GM18868 (cell line): Measurements from ENCODE around the gene TUBA4B.

Experiments used
- ATAC-seq: cut with Tn5 transposase; IDR thresholded peaks from one replicate; pipeline ENCODE4 v1.9.1; 2021; ENCODE audit warnings: mild to moderate bottlenecking, moderate library complexity; ENCODE audit not compliant: unreplicated experiment

TUBA4B gene

DNA sequence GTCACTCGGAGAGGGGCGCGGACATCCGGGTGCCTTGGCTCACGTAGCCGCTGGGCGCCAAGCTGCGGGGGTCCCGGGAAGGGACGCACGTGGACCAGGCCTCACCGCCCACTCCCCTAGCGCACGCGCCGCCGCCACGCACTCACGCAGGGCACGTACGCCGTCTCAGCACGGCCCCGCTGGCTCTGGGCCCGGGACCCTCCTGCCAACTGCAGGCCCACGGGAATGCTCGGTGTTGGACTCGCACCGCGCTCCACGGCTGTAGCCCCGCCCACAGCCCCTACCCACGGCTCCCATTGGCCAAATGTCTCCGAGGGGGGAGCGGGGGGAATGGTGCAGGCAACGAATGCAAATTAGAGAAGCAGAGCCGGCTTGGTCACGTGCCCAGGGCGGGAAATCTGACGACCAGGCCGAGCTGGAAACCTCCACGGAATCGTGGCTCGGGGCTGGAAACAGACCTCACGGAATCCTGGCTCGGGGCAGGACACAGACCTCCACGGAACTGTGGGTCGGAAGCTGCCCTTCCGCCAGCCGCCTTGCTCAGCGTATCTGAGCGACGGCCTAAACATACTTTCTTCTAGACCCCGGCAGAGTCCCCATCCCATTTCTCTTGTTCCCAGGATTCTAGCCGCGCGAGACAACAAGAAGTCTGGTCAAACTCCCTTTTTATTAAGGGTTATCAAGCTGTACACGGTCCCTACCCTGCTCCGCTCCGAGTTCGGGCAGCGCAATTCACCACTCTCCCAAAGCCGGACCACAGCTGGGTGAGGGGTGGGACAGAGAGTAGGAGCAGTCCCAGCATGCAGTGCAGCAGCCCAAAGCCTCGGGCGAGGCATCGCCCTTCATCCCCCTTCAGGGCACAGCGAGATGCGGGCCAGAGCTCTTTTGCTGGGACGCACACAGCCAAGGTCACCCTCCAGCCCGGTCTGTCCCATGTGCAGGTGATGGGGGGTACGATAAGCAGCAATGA is 34.0 kb upstream of the TUBA4B start, which contains the start of gene ABCB6:
Gene ABCB6 (minus strand): TSS at position 227 of the 970 bp plus-strand sequence. CDS start 285 bp downstream, outside the sequence.
- ATAC-seq: peak; percentile 75

DNA sequence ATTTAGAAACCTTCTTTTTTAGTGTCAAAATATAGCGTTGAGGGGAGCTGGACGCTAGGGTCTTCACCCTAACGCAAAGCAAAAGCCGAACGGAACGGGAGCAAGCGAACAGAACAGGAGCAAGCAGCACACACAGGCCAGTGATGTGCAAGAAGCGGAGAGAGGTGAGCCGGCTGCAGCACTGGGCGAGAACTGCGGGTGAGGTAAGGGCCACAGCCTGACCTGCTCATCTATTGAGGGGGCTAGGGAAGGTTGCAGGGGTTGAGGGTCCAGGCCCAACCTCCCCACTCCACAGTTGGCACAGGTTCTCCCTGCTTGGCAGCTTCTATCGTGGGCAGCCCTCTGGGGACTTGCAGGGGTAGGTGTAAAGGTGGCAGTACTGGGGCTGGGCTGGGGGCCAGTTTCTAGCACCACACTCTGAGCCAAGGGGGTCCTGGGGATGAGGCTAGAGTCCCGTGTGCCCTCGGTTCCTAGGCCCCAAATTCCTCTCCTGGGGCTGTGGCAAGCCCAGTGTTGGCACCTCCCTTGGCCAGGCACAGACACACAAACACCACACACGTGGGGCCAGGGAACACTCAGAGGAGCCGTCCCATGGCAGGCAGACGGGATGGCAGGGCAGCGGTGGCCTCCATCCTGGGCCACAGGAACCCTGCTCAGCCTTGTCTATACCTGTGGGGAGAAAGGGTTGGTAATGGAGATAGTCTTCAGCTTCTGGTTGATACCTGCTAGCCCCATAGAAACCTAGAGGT is 33.1 kb upstream of the TUBA4B start:
- no peak for ATAC-seq

DNA sequence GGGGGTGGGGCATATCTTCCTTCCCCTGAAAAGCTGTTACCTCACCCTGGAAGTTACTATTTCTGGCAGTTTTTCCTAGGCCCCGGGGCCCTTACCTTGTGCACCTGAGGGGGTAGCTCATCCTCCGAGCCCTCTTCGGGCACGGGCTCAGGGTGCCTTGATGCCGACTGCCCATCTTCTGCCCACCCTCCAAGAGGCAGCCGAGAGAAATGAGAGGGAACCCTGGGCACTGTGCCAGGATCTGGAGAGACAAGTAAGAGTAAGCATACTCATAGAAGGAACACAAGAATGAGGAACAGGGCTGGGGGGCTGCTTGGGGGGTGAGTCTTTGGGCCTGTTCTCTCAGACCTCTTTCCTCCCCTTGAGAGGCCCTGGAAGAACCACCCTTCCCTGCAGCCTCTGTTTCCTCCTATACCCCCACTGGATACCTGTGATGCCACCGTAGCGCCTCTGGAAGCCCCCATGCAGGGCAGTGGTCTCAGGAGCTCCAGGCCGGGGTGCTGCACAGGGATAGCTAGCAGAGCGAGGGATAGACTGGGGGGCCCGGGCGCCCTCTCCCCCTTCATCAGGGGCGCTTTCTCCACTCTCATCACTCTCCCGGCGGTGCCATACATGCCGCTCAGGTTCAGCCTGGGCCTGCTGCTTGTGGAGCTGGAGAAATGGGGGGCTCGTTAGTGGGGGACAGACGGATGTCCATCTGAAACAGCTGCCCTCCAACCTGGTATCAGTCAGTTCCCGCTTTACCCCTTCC is 32.2 kb upstream of the TUBA4B start:
- no peak for ATAC-seq

DNA sequence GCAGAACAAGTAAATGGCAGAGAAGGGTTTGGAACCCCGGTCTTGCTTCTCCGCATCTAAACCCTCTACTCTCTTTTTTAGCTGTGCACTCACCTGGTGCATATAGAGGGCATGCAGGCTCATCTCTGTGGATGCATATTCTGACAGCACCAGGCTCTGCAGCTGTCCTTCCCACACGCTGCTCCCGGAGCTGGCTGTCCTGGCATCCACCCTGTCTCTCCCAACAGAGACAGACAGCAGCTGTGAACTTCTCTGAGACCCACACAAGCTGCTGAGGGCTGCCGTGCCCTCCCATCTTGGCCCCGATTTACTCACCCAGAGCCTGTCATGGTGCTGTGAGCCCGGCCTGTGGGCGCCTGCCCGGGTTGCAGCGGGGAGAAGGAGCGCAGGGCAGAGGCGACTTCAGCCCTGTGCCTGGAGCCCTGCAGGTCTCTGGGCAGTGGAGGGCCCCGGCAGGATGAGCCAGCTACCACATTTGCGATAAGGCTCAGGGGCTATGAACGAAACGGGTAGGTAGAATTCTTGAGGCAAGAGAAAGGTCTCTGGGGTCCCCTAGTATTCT is 31.0 kb upstream of the TUBA4B start:
- no peak for ATAC-seq

DNA sequence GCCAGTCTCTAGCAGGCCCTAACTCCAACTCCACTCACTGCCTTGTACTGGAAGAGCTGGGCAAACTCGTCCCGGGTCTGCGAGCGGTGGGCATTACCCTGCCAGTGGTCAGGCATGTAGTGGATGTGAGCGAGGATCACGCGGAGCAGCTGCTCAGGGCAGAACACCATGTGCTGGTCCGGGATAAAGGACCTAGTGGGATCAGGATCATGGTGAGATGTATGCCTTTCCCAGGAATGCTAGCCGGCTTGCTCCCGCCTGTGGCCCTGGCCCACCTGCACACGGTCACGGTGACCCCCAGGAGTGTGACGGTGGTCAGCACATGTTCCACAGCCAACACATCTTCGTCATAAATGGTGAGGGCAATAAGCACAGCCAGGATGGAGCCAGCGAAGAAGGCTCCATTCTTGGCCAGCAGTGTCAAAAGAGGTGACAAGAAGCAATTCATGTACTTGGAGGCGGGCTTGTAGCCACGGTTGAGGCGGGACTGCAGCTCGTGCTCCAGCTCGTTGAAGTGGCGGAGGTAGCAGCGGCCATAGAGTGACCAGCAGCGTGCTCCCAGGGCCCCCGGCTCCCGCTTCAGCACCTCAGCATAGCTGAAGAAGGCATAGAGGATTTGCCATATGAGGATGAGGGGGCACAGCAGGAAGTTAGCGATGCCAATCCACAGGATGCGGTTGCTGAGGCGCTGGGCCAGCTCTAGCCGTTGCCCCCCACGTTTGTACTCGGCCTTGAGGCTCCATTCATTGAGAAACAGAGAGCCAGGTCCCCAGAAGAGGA is 29.0 kb upstream of the TUBA4B start:
- ATAC-seq: no peak

DNA sequence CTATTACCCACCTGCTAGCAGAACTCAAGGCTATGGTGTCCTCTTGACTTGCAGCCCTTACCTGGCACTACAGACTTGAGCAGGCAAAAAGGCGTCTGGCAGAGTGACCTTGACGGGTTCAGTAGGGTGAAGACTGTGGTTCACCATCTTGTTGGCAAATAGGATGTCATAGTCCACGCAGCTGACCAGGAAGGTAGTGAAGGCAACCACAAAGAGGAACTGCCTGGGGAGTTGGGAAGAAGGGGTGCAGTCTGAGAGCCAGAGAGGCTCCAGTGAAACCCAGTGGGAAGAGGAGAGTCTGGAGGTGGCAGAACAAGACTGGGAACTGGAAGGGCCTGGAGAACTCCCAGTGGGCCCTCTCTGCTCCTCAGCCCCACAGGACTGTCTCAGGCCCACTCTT is 27.7 kb upstream of the TUBA4B start:
- no peak for ATAC-seq

DNA sequence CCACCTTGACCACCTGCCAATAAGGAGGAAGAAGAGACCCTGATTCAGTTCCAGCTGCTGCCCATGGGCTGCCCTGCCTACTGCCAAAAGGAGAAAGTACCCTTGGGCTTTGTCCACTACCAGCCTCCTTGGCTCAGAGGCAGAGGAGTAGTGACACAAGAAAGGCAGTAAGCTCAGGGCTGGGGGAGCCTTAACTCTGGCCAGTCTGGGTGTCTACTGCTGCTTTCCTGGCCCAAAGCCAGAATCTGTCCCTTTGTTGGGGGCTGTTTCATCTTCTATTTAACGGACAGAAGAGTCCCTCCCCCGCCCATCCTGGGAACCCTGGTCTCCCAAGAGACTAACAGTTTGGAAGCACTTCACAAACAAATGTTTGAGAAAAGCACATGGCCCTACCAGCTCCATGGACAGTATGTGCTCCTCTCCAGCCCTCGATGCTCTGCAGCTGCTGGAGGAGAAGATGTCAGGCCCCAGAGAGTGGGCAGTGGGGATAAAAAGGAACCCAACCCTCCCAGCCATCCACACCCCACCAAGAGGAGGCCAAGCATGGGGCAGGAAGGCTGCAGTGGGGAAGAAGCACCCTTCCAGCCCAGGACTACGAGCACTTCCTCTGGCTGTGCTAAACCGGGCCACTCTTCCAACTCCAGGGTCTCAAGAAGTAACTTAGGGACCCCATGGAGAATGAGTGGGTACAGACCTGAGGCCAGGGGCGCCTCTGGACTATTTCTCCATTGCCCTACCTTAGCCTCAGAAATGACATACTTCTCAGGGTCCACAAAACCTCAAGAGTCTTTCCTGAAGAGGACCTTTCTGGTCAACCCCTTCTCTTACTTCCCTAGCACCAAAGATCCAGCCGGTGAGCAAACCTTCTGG is 24.8 kb upstream of the TUBA4B start:
- no peak for ATAC-seq

DNA sequence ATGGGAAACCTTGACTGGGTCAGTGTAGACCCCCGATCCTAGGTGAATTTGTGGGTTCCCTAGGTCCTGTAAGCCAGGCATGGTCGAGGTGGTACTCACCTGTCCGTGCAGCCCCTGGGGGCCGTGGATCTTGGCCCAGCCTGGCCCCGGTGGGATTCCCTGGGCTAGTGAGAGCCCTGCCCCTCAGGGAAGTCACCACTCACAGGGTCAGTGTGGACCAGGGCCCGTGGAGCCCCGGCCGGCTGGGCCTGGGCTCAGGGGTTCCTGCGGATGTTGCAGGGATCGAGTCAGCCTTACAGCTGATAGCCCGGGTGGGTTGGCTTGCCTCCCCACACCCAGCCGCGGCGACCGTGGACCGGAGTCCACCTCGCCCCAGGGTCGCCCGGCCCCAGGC is 24.1 kb upstream of the TUBA4B start:
- ATAC-seq: peak; percentile 3

DNA sequence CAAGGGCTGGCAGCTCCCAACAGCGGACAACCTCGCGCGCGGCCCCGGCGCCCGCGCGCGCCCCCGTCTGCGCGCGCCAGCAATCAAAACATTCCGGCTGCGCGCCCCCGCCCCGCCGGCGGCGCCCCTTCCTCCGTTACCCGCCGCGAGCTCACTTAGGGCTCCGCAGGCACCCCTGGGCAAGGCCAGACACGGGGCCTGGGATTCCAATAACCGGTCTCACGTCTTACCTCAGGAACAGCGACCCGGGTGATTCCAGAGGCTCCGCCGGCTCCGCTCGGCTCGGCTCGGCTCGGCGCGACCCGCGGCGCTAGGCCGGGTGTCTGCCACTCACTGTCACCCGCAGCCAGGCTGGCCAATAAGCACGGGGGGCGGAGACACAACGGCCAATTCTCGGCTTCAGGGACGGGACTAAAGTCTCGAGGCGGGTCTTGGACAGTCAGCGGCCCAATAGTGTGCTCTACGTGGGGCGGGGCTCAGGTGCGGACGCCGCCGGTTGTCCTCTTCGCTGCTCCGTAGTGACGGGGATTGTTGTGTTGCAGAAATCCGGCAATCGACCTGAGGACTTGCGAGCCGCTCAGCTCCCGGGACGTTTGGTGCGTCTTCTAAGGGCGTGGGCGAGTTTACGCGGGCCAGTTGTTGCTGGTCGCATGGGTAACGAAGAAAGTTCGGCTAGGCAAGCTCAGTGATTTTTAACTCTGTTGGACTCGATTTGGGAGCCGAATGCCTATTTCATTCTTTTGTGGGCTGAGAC is 23.6 kb upstream of the TUBA4B start, which contains the start of the genes ANKZF1 and ATG9A:
Gene ANKZF1 (plus strand): TSS at position 502 of the 754 bp plus-strand sequence. CDS start 452 bp downstream, outside the sequence.
Gene ATG9A (minus strand): TSS at position 332 of the 754 bp plus-strand sequence. CDS start 1,612 bp downstream, outside the sequence.
- ATAC-seq: peak; percentile 98

DNA sequence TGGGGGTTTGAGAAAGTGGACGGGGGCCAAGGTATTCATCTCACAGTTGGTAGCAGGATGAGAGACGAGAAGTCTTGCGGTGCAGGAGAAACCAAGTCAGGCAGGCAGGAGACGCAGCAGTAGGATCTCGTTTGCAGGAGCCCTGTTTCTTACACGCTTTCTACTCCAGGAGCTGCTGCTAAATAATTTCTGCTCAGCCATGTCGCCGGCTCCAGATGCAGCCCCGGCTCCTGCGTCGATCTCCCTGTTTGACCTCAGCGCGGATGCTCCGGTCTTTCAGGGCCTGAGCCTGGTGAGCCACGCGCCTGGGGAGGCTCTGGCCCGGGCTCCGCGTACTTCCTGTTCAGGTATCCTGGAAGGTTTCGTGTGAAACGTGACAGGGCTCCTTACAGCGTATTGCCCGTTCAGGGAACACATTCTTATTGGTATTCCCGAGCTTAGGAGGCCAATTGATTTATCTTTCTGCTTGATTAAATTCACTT is 22.9 kb upstream of the TUBA4B start:
- peak; percentile 13 for ATAC-seq

DNA sequence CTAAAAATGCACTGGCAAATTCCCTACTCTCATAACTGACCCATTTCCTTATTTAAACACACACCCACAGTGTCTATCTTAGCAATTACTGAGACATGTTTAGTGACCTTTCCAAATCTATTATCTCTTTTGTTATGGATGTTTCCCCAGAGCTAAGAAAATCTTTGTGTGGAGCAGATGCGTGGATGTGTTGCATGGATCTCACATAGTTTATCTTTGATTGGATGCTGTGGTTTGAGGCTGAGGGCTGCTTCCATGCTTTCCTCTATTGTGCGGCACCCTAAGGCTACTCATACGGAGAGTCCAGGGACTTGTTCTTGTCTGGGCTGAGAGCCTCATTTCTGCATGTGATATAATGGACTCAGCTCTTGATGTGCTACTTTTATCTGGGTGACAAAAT is 18.7 kb upstream of the TUBA4B start:
- no peak for ATAC-seq

DNA sequence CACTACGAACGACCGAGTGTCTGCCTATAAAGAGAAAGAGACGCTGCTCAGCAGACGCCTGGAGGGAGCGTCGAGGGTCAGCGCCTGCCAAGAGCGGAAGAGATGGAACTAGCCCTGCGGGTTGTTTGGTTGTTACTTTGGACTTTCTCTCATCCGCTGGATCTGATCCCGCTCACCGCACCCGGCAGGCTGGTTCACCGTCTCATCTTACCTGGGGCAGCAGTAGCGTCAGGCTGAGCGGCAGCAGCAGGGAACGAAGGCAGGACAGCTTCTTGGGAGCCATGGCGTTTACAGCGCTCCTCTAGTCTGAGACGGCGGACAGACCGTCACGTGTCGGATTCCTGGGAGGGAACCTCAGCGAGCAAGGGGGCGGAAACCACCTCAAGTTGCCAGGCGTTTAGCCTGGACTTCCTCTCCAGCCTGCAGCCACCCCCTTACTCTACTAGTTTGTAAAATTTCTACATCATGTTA is 9.7 kb upstream of the TUBA4B start:
- ATAC-seq: no peak

DNA sequence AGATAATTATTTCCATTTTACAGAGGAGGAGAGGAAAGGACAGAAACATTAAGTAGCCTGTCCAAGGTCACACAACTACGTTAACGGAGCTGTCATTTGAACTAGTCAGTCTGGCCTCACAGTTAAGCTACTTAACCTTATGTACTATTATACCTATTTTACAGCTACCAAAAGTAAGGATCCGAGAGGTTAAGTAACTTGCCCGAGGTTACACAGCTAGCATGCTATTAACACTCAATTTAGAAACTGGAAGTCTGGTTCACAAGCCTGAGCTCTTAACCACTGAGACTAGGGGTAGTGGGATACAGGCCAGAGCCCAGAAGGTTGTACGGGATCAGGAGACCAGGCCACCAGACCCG is 8.3 kb upstream of the TUBA4B start:
- no peak for ATAC-seq

DNA sequence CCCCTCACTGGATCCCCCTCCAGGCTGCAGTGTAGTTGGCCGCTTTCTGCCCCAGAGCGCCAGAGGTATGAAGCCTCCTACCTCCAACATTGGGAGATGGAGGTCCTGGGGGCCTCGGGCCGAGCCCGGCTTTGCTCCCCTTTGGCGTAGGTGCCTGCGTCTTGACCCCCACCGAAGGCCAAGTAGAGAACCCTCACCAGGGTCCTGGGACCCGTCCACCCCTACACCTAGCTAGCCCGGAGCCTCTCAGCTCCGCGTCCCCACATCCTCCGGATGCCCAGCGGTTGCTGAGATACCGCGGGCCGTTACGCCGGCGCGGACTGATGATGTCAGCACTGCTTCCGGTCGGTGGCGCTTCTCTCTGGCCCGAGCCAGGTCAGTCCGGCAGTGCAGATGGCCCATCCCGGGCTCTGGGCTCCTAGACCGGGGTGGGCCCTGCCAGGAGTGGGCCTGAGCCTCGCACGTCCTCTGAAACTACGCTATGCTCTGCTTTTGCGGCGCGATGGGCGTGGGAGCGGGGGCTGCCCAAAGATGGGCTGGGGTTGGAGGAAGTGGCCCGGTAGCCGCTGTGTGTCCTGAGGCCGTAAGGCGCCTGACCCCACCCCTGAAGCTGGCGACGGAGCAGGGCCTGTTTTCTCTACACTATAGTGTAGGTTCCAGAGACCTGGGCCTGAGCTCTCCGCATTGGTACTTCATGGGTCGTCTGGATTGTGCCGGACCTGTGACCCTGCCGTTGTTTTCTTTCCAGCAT is 7.7 kb upstream of the TUBA4B start, which contains the start of the genes GLB1L and STK16:
Gene GLB1L (minus strand): TSS at position 297 of the 751 bp plus-strand sequence. CDS start 1,871 bp downstream, outside the sequence.
Gene STK16 (plus strand): TSS at position 332 of the 751 bp plus-strand sequence. CDS start 521 bp downstream, outside the sequence.
- peak; percentile 88 for ATAC-seq

DNA sequence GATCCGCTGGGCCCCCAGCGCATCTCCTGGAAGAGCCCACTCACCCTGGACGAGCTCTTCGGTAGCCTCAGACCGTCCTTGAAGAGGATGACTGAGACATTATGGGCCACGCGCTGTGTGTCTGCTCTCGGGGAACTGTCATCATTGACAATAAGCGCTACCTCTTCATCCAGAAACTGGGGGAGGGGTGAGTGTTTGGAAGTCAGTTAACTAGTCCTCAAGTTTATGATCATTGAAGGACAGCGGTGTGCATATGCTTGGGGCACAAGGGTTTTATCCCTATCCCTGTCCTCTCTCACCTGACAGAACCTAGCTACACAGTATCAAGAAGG is 7.2 kb upstream of the TUBA4B start:
- no peak for ATAC-seq

DNA sequence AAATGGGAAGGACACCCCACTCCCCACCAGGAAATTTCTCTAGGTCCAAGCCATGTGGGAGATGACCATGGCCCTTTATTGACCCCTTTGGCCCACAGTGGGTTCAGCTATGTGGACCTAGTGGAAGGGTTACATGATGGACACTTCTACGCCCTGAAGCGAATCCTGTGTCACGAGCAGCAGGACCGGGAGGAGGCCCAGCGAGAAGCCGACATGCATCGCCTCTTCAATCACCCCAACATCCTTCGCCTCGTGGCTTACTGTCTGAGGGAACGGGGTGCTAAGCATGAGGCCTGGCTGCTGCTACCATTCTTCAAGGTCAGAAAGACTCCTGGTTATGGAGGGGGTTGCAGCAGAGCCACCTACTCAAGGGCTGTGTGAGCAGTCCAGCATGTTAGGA is 6.5 kb upstream of the TUBA4B start:
- no peak for ATAC-seq
